Uterus (tissue), 2 donors: Measurements from ENCODE around the gene PTPRF.

Source experiments
- POLR2A ChIP-seq, 2 donors: fragments of 450-650 bp; IDR thresholded peaks; one replicate each; pipeline ENCODE4 v1.6.1; 2016; ENCODE audit warnings: antibody characterized with exemption in 2 of 2, mild to moderate bottlenecking in 1 of 2, moderate library complexity in 1 of 2
- TF ChIP-seq, protein P1 (sequence below), 4 experiments: fragments of 200-600 bp in 2 of 4; fragments of 450-650 bp in 2 of 4; sonication (generic) in 2 of 4; IDR thresholded peaks; one replicate each; pipeline ENCODE4 v1.5.1; 2016 to 2019; ENCODE audit warnings: antibody characterized with exemption in 4 of 4, mild to moderate bottlenecking in 2 of 4, moderate library complexity in 1 of 4

DNA sequence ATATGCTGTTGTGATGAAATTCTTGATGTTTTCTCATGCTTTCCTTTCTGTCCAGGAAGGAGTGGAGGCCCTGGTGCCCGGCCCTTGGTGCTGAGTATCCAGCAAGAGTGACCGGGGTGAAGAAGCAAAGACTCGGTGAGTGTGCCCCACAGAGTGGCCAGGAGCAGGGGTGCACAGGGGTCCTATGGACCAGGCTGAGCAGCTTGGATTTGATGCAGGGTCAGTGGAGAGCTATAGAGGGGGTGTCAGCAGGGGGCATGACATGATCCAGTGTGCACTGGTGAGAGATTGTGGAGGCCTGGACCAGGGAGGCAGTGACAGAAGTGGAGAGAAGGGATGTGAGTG, 7.4 kb downstream of the PTPRF start:
- TF ChIP-seq, protein P1, sequence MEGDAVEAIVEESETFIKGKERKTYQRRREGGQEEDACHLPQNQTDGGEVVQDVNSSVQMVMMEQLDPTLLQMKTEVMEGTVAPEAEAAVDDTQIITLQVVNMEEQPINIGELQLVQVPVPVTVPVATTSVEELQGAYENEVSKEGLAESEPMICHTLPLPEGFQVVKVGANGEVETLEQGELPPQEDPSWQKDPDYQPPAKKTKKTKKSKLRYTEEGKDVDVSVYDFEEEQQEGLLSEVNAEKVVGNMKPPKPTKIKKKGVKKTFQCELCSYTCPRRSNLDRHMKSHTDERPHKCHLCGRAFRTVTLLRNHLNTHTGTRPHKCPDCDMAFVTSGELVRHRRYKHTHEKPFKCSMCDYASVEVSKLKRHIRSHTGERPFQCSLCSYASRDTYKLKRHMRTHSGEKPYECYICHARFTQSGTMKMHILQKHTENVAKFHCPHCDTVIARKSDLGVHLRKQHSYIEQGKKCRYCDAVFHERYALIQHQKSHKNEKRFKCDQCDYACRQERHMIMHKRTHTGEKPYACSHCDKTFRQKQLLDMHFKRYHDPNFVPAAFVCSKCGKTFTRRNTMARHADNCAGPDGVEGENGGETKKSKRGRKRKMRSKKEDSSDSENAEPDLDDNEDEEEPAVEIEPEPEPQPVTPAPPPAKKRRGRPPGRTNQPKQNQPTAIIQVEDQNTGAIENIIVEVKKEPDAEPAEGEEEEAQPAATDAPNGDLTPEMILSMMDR (IDR thresholded peaks at IDR 0.05), result no peak
- TF ChIP-seq POLR2A (IDR thresholded peaks at IDR 0.05), result no peak
